Hepatic stellate cell (primary cell): Measurements from ENCODE around the gene NRP2.
A peak's percentile ranks its signal among the peaks of the same experiment; 100 is the strongest.

Experiments used
- DNase-seq: peaks from one replicate; pipeline ENCODE4 v3.0.0; 2011; ENCODE audit warnings: low spot score

The NRP2 gene

DNA sequence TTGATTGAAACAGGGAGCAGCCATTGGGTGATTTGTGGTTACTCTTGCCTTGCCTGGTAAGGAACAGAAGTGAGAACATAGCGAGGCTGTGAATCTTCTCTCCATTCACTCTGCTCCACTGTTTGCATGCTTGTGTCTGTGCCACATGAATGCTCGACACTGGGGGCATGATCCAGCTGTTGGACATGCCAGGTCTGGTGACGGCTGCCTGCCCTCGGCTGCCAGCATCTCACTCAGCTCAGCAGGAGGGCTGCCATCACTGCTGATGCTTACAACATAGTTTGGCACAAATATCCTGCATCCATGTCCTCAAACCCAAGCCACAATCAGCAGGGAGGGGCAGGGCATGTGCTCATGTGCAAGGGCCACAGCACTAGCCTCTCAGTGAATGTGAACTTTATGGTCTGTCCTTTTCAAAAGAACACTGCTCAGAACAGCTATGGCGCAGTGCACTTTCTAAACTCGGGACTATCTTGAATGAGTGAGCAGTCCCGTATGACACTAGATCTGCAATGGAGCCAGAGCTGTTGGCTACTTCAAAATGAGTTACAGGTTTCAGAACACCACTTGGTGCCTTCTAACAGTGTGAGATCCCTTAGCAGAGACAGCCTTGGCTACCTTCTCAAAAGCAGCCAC, 126.3 kb downstream of the NRP2 start:
- no peak for DNase-seq

DNA sequence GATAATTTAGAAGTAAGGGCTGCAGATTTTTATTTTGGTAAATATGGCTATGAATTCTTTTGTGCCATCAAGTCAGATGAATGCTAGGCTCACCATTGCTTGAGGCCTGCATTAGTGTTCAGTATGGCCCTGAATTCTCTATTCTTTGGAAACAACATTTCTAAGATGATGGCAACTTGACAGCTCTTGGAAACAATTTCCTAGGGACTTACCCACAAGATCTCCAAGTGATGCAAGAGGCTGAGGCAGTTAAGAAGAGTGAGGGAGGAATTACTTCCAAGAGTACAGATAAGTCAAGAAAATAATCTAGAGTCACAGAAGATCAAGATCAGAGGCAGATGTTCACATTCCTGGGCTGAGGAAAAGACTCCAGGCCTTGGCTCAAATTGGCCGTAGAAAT, 129.1 kb downstream of the NRP2 start:
- DNase-seq = no peak

DNA sequence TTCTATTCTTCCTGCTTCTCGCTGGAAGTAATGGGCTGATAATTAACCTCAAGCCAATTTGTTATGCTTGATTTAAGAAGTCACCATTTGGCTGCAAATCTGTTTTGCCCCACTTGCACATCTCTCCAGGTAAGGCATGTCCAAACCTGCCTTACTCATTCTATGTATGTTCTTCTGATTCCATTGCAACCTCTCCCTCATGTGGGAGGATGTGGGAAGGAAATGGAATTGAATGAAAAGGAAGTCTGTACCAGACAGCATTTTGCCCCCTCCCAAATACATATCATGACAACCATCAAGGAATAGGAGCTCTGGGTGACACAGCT, 131.7 kb downstream of the NRP2 start:
- DNase-seq = no peak

DNA sequence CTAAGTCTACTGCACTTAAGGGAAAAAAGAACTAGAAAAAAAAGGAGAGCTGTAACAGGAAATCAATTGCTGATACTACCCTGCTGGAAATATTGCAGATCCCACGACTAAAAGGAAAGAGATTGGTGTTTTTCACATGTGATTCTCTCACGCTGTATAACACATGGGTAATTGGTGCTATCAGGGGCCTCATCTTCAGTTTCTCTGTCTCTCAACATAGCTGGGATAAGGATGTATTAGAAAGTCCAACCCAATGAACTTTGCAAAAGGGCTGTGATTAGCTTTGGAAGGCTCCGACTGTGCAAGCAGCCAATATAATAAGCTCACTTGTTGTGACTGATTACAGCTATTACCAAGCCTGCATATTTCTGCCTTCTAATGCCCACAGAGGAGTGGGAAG, 133.4 kb downstream of the NRP2 start:
- no peak for DNase-seq

DNA sequence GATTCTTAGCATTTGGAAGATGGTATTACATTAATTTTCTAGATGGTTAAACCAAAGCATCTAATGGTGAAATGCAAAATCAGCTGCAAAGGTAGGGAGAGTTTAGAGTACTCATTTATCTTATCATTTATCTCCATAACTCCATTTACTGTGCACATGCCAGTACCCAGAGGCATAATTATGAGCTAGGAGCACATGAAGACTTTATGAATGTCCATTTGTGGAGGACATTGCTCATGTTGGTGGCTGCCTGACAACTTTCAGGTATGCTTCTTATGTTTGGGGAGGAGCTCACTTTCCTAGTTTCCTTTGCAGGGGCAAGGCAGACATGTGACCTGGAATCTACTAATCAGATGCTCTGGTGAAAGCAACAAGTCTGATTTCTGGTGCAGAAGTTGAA, 134.0 kb downstream of the NRP2 start:
- no peak for DNase-seq

DNA sequence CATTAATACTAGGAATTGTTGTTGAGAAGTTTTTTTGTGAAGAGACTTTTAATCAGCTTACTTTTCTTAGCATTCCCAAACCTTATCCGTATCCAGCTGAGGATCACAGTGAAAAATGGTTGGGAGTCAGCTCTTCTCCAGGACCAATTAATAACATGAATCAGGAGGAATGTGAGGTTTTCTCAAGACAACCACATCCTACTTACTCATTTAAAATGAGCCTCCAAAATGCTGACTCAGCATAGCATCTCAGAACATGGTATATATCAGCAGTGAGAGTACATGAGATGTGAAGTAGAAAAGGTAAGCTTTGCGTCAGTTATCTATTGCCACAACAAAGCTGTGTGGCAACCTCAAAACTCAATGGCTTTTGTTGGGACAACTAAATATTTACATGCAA, 140.3 kb downstream of the NRP2 start:
- DNase-seq = peak; percentile 12

DNA sequence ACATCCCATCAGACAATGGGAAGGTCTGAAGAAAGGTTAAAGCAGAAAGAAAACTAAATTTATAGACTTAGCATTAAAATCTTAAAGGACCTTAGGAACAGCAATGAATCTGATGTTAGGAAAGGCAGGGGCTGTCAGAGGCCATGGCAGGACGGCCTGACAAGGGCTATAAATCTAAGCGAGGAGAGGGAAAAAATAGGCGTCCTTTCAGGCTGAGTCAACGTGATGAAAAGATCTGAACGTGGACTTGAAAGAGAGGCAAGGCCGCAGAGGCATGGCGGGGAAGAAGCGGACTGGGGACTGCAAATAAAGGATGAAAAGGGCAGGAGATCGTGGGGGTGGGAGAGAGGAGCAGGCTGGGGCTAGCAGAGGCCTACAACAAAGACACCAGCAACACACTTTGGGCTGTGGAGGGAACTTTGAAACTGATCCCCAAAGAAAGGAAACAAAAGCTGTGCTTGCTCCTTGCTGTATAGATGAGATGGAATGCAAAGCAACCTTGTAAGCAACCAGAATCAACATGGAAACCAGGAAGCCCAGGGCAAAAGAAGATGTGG, 145.6 kb downstream of the NRP2 start:
- no peak for DNase-seq

DNA sequence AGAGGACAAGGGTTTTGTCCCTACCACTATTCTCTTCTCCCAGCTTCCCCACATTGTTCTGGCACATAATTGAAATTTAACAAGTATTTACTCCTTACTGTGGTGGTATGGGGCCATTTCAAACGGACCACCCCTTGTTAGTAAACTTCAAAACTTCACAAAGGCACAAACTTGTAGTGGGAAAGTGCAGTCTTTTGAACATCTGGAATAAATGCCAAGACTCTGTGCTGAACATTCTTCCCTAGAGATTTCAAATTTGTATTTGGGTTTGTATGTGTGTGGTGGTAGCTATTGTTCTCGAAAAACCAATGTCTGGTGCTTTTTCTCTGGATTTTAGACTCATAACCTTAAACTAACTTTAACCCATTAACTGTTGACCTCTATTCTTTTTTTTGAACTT, 151.6 kb downstream of the NRP2 start:
- DNase-seq = no peak

DNA sequence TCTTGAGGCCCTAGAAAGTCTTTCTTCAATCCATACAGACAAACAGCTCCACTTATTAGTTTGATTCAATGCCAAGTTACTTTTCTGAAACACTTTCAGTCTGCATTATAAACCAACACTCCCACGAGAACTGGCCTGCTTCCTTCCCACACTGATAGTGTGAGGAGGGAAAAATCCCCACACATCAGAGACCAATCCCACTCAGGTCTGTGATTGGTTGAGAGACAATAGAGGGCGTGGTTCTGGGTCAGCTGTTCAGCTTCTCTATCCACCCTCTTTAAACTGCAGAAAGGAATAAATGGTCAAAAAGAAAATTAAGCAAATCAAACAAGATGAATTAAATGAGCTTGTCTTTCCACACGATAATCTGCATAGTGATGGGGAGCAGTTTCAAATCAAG, 152.5 kb downstream of the NRP2 start:
- DNase-seq = no peak

DNA sequence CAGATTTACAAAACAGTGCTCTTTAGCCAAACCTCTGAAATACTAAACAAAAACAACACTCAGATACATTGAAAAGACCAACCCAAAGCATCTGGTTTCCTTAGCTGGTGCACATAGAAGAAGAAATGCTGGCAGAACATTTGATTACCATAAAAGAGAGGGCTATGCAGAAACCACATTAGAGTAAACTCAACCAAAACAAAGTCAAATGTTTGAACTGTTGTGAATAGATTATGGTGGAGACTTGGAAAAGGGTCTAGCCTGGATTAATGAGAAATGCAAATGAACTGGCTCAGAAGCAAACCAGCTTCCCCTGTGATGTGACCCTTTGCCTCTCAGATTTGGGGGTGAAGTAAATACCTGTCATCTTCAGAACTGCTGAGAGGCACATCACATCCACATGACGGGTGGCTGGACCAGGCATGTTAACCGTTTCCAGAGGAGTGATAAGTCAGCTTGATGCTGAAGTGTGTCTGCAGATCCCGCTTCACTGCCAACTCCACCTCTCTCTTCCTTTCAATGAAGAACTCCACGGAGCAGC, 153.0 kb downstream of the NRP2 start:
- DNase-seq = no peak

DNA sequence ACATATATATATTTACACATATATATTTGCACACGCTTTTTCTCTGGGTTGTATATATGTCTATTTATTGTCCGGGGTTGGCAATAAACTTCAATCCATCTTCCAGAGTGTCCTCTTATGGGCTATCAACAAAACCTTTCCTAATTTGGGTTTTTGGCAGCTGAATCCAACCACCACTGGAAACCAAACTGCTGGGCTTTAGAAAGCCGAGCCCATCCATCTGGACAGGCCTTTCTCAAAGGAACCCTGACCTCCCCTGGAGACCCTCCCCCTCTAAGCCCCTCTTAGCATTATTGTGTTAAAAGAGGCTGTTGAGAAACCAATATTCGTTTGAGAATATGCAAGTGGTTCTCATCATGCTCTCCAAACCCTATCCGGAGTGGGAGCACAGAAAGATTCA, 153.6 kb downstream of the NRP2 start:
- no peak for DNase-seq

DNA sequence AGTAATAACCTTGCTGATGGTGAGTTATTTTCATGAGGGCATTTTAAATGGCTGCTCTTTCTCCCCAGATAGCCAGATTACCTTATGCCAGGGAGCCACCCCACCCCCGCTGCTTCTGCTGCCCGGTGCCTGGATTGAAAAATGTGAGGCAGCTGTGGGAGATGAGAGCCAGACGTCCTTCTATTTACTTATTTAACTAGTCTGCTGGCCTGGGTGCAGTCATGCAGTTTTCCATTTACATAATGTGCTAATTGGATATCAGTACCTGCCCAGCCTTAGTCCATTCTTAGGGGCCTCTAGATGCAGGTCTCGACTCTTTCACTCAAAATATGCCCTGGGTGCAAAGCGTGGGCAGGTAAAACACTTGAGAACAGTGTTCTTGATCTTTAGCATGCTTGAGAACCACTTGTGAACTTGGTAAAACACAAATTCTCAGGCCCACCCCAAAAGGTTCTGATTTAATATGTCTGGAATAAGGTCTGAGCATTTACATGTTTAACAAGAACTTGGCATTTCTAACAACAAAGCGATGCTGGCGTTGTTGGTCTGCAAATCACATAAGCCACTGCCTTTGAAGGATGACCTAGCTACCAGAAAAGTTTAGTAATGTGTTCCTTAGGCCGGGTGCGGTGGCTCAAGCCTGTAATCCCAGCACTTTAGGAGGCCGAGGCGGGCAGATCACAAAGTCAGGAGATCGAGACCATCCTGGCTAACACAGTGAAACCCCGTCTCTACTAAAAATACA, 154.3 kb downstream of the NRP2 start:
- DNase-seq = no peak

DNA sequence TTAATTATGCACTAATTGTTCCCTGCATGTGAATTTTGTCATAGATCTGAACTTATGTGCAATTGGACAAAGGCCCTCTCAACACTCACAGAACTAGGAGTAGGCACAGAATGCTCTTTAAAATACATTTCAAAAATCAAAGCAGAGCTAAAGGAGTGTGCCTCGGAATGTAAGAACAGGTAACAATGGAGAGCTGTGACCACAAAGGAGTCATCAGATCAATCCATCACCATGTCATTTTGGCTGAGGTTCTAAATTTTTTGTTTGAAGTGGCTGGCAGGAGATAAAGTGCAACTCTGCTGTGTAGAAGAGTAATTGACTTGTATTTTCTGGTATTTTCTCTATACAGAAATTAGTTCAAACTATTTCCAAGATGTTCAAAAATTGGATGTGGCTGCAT, 155.4 kb downstream of the NRP2 start:
- DNase-seq = no peak

DNA sequence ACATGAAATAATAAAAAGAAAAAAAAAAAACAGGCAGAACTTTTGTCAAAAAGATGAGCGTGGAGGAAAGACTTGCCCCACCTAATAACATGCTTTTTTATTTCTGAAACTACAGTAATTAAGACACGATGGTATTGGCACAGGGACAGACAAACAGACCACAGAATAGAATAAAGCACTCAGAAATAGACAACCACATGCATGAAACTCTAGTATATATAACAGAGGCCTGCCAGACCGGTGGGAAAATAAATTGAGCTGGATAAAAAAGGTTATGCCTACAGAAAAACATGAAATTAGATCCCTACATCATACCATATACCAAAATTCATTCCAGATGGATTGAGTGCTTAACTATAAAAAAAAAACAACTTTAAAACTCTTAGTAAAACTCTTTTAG, 163.1 kb downstream of the NRP2 start:
- no peak for DNase-seq
